ENCODE measurements around the gene DSCAML1. TPM values are rescaled to one million over a fixed set of nuclear protein-coding genes. Genes with fewer than 3 reads are reported as not detected.

The DSCAML1 gene
- total and polyA plus RNA-seq, 2 of the 8 experiments (the other 6 are each of a cell fraction or from before 2014, with no cell fraction given) = 0.19 to 0.24 TPM

DNA sequence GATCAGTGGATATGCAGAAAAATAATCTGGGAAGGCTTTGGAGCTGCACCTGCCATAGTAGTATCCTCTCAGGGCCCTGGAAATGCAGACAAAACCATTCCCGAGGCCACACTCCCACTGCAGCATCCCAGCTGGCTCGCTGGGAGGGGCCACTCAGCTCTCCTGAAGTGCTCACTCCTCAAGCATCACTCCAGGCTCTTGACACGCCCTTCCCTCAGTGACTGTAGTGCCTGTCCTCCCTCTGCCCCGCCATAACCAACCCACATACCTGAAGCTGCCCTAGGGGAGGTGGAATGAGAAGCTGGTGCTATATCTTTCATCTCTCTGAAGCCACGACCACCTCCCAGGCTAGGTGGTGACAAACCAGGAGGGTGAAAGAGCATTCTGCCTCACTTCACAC is 4.8 kb downstream of the DSCAML1 start:
- Histone ChIP-seq H2BK5ac (ENCODE audit: low read depth, low read length) (no peak overlapping the region), H3K9me3 (ENCODE audit: insufficient read depth in 2 of 2, low read depth in 1 of 2, low read length in 1 of 2) (no peaks in the 10 kb centered on the region), H3K4me1 (replicated peaks in 1 of 4; ENCODE audit: control insufficient read depth in 3 of 4, insufficient read depth in 4 of 4, low read length in 3 of 4) (peaks cover 0 to 13% (median 6%) of the 10 kb centered on the region in 4 experiments; a peak in 5 of 7 replicates), H3K18ac (ENCODE audit: extremely low read depth, low read length) (no peak overlapping the region), H4K8ac (ENCODE audit: extremely low read depth, insufficient read depth, low read length) (no peak overlapping the region), H3K27ac (ENCODE audit: low read depth, low read length) (no peak overlapping the region), H2AK5ac (ENCODE audit: low read depth, low read length) (no peak overlapping the region), H2AFZ (ENCODE audit: low read length) (no peak overlapping the region), H2BK120ac (replicated peaks; ENCODE audit: low read depth, low read length) (no peak overlapping the region), H3K23ac (ENCODE audit: insufficient read length) (no peak overlapping the region), H2BK12ac (ENCODE audit: low read depth, low read length) (no peak overlapping the region), H3K14ac (ENCODE audit: insufficient read length) (no peak overlapping the region), H3K36me3 (ENCODE audit: control insufficient read depth in 2 of 4, insufficient read depth in 4 of 4, low read length in 3 of 4) (no peaks in the 10 kb centered on the region), H4K91ac (replicated peaks; ENCODE audit: insufficient read length, low read length) (no peak overlapping the region), H3K56ac (replicated peaks; ENCODE audit: insufficient read length, low read depth, low read length) (no peak overlapping the region), H4K5ac (ENCODE audit: insufficient read length, low read depth, low read length) (no peak overlapping the region), H3K4ac (replicated peaks; ENCODE audit: insufficient read length, low read depth, low read length) (no peak overlapping the region), H3K27me3 (replicated peaks in 1 of 4; ENCODE audit: control insufficient read depth in 3 of 4, extremely low read depth in 1 of 4, insufficient read depth in 3 of 4, low read length in 3 of 4) (peaks cover 19 to 47% (median 43%) of the 10 kb centered on the region in 4 experiments), H2BK20ac (ENCODE audit: low read length) (no peak overlapping the region), H3K4me2 (ENCODE audit: insufficient read depth in 1 of 2, low read depth in 2 of 2, low read length in 2 of 2) (no peak overlapping the region), H3K9ac (replicated peaks in 1 of 4; ENCODE audit: extremely low read depth in 1 of 4, low read depth in 3 of 4, low read length in 3 of 4) (no peak overlapping the region), H3K23me2 (ENCODE audit: low read depth, low read length) (peaks cover 16% of the 10 kb centered on the region), H3K79me1 (ENCODE audit: low read depth, low read length) (no peaks in the 10 kb centered on the region), H4K20me1 (replicated peaks in 1 of 2; ENCODE audit: control insufficient read depth in 1 of 2, insufficient read depth in 2 of 2, low read length in 2 of 2) (no peaks in the 10 kb centered on the region), H3K4me3 (ENCODE audit: extremely low read depth in 1 of 4, insufficient read depth in 2 of 4, low read depth in 3 of 4, low read length in 4 of 4) (no peak overlapping the region), H2BK15ac (ENCODE audit: low read length) (no peak overlapping the region; the same call in 1 of the 2 replicates), H3K79me2 (ENCODE audit: control insufficient read depth in 1 of 2, insufficient read depth in 2 of 2, low read length in 2 of 2) (no peaks in the 10 kb centered on the region)
- POLR2A ChIA-PET (ENCODE audit: partially characterized antibody) = no interaction called here
- CTCF ChIA-PET (ENCODE audit: partially characterized antibody) = interaction anchor here (1.0 to 5.1 kb wide), 9 partner anchors 13 to 349 kb away, joined by 3 to 30 read pairs (median 4); no protein-coding TSS in a partner anchor
- 83% methylated on average over 5 of the region's 5 CpGs; no CpG with 5 or more reads in 1 of the 2 experiments for WGBS, 2 experiments (ENCODE audit: extremely low coverage in 1 of 2, insufficient coverage in 1 of 2, insufficient read length in 1 of 2, insufficient replicate concordance in 2 of 2, low coverage in 1 of 2, low lambda C conversion rate in 2 of 2, missing lambda C conversion rate in 1 of 2)
- no peak for DNase-seq (ENCODE audit: low read depth in 1 of 2, low spot score in 2 of 2)
- no peak for FAIRE-seq
- no peak for TF ChIP-seq SIX5 (IDR thresholded peaks at IDR 0.05; ENCODE audit: low read depth, low read length)
- no peak for TF ChIP-seq TBP (IDR thresholded peaks at IDR 0.05; ENCODE audit: low read depth, low read length)
- TF ChIP-seq CHD1 (IDR thresholded peaks at IDR 0.05; ENCODE audit: low read depth, low read length) = no peak
- no peak for TF ChIP-seq GABPA (IDR thresholded peaks at IDR 0.05; ENCODE audit: borderline replicate concordance, insufficient read depth, low read length)
- no peak for TF ChIP-seq PHF8 (conservative IDR thresholded peaks at IDR 0.05; ENCODE audit: low read depth, low read length)
- no peak for TF ChIP-seq MAFK (IDR thresholded peaks at IDR 0.05; ENCODE audit: low read depth, low read length)
- no peak for TF ChIP-seq CBX5 (IDR thresholded peaks at IDR 0.05; ENCODE audit: low read depth, low read length)
- no peak for TF ChIP-seq POLR2A (IDR thresholded peaks at IDR 0.05; ENCODE audit: control extremely low read depth in 1 of 2, low read depth in 2 of 2, low read length in 2 of 2)
- no peak for TF ChIP-seq SIN3A (conservative IDR thresholded peaks at IDR 0.05 in 1 of 2, IDR thresholded peaks at IDR 0.05 in 1 of 2; ENCODE audit: low read depth in 1 of 2, low read length in 2 of 2)
- no peak for TF ChIP-seq RXRA (IDR thresholded peaks at IDR 0.05; ENCODE audit: insufficient read depth, low read depth, low read length)
- TF ChIP-seq YY1 (IDR thresholded peaks at IDR 0.05; ENCODE audit: low read depth, low read length) = no peak
- no peak for TF ChIP-seq KDM5A (IDR thresholded peaks at IDR 0.05; ENCODE audit: low read length)
- TF ChIP-seq, protein P1, sequence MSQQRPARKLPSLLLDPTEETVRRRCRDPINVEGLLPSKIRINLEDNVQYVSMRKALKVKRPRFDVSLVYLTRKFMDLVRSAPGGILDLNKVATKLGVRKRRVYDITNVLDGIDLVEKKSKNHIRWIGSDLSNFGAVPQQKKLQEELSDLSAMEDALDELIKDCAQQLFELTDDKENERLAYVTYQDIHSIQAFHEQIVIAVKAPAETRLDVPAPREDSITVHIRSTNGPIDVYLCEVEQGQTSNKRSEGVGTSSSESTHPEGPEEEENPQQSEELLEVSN (IDR thresholded peaks at IDR 0.05) = no peak
- no peak for TF ChIP-seq EP300 (IDR thresholded peaks at IDR 0.05; ENCODE audit: borderline replicate concordance in 1 of 2, low read depth in 2 of 2, low read length in 2 of 2)

Measured in H1 (cell line).